Superior temporal gyrus (tissue), 1 donor: ENCODE data around the gene GPR75.

Experiments used
- DNase-seq: peaks from one replicate; pipeline ENCODE4 v3.0.0-alpha.2; 2016; ENCODE audit errors: extremely low spot score

Gene GPR75

DNA sequence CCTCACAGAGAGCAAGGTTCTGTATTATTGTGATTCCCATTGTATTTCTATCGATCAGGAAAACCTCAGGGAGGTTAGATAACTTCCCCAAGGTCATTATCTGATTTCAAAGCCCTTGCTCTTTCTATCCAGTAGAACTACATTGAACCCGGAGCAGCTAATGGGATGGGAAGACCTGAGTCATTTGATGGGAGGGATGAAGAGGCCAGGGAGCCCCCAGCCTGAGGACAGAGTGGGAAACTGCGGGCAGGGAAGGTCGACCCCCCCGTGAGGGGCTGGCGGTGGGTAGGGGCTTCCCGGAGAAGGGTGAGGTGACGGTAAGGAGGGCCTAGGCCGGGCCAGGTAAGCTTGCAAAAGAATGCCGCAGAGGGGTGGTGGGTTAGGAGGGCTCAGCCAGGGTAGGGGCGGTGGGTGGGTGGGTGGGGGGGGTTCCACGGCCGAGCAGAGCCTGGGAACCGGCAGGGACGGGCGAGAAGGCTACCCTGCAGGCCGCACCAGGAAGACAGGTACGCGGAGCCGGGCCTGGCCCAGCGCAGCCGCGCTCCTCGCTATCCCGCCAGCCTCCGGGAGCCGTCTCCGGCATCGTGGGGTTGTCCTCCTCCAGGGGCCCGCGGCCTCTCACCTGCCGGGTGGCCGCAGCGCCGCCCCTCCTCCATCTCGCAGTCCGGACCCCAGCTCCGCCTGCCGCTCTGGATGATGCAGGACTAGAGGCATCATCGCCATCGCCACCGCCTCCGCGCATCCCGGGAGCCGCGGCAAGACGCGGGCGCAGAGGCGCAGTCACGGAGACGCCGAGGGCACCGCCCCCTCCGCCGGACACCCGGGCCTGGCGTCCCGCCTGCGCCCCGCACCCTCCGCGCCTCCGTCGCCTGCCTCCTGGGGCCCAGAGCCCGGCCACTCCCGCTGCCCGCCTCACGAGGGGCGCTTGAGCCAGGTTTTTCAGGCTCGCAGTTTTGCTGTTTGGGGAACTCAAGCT is at the start of gene GPR75:
GPR75 (minus strand) TSS at position 762 of the 976 bp plus-strand sequence. CDS start 5,211 bp downstream, outside the sequence.
- DNase-seq: peak; percentile 64

DNA sequence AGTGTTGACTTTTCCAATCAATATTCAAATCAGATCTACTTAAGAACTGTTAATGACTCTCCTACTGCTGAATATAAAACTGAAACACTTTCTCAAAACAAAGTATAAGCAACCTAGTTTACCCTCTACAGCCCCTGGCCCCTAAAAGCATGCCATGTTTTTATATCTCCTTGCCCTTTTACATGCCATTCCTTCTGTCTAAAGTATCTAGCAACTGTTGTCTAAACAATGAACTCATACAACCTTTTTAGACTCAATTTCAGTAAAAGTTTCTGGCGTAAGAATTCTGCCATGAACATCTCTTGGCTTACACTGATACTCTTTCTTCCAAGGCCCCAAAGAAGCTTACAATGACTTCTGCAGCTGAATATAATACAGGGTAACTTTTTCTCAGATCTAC is 47.8 kb upstream of the GPR75 start:
- no peak for DNase-seq

DNA sequence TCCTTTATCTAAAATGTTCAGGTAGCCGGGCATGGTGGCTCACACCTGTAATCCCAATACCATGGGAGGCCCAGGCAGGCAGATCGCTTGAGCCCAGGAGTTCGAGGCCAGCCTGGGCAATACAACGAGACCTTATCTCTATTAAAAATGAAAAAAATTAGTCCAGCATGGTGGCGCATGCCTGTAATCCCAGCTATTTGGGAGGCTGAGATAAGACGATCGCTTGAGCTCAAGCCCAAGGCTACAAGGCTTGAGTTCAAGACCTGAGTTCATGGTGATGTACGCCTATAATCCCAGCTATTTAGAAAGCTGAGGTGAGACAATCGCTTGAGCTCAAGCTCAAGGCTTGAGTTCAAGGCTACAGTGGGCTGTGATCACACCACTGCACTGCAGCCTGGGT is 45.6 kb upstream of the GPR75 start:
- DNase-seq: no peak

DNA sequence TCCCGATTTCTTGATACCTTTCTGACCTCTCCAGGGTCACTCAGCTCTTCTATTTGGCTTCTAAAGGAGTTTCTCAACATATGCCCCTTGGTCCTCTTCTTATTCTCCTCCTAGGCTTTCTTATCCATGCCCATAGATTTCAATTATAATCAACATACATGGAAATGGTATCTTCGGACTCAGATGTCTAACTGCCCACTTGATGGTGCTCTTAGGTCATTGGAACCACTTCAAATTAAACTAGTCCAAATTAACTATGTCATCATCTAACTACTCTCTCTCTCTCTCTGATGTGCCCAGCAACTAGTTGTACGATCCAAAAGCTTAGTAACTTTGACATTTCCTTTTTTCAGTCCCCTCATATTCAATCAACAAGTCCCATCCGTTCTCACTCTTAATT is 43.2 kb upstream of the GPR75 start:
- peak; percentile 38 for DNase-seq

DNA sequence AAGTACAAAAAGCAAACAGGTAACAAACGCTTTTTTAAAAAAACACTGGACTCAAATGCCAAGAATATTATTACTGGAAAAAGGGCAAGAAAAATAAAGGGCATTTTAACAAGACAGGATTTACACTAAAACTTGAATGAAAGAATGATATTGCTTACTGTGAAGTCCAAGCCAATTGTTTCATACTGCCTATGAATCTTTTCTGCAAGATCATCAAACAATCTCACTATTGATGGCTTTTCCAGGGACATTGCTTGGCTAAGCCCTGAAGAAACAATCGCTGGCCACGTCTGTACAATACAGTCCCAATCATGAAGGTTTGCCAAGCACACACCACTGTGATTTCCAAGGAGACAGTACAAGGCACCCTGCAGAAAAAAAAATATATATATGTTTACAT is 41.4 kb upstream of the GPR75 start:
- DNase-seq: no peak

GRCh38 chr2:53896864-53897263 is 37.1 kb upstream of the GPR75 start:
- DNase-seq: peak; percentile 57

DNA sequence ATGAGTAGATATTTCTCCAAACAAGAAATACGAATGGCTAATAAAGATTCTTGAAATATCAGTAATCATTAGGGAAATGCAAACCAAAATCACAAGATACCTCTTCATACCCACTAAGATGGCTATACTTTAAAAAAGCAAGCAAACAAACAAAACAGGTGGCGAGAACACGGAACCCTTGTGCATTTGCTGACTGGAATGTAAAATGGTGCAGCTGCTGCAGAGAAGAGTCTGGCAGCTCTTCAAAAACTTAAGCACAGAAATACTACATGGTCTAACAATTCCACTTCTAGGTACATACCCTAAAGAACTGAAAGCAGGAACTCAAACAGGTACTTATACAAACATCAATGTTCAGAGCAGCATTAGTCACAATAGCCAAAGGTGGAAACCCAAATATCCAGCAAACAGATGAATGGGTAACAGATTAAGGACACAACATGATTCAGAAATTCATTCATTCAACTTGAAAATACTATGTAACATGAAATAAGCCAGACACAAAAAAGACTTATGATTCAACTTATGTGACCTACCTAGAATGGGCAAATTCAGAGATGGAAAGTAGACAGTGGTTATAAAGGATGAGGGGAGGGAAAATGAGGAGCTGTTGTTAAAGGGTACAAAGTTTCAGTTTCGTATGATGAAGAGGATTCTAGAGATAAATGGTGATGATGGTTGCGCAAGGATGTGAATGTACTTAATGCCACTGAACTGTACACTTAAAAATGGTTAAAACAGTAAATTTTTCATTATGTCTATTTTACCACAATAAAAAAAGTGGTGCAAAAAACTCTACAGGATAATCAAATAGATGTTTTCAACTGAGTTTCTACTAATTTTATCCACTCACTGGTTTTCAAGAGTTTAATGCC is 26.9 kb upstream of the GPR75 start:
- DNase-seq: no peak

DNA sequence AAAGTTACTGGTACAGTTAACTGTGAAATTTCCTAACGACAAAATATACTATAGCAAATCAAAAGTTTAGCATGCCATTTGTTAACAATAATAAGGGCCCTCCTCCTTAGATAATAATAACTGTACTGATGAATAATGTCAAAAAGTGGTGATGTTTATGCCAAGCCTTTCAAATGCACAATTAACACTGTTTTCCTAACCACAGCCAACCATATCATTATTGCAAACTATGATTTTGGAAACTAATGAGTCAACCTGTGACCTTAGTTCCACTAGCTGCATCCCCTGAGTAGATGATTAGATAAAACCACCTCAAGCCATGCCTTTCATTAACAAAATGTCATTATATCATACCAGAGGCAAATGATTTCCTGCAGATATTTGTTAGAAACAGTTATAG is 25.1 kb upstream of the GPR75 start:
- no peak for DNase-seq

- no peak for DNase-seq
These were observed 22.2 kb upstream of the GPR75 start for GRCh38 chr2:53881986-53882385.

GRCh38 chr2:53881360-53881759 is 21.6 kb upstream of the GPR75 start:
- DNase-seq: no peak

- no peak for DNase-seq
These were observed 21.0 kb upstream of the GPR75 start for GRCh38 chr2:53880756-53881155.

- no peak for DNase-seq
These were observed 17.8 kb upstream of the GPR75 start for GRCh38 chr2:53877556-53877955.

DNA sequence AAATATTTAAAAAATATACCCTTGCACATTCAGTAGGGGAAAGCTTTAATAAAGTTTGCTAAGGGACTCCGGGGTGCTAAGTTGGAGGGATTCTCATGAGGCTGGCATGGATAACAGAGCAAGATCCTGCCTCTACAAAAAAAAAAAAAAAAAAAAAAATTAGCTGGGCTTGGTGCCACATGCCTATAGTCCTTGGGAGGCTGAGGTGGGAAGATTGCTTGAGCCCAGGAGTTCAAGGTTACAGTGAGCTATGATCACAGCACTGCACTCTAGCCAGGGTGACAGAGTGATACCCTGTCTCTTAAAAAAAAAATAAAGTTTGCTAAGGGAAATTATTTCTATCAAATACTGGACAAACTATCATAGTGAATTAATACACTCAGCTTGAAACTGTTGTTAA is 17.3 kb upstream of the GPR75 start:
- no peak for DNase-seq

- DNase-seq: no peak
These were observed 14.7 kb upstream of the GPR75 start for GRCh38 chr2:53874401-53874950.

DNA sequence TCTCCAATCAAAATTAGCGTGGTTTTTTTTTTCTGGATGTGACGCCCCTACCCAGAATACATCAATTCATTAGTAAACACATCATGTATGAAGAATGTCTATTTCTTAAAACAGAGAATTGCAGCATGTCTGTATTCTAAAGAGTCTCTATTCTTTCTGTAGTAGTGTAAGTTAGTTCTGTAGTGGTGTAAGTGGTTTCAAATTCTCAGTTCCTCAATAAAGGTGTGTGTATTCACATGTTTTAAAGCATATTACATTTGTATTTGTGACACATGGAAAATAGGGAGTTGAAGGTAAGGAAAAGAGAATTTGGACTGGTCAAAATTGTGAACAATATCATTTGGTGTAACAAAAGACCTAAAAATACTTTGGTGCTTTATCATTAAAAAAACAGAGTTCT is 8.0 kb upstream of the GPR75 start:
- no peak for DNase-seq

- DNase-seq: no peak
These were observed 7.4 kb upstream of the GPR75 start for GRCh38 chr2:53867169-53867568.

GRCh38 chr2:53865962-53866361 is 6.2 kb upstream of the GPR75 start:
- DNase-seq: no peak

- no peak for DNase-seq
These were observed 5.5 kb upstream of the GPR75 start for GRCh38 chr2:53865264-53865663.

GRCh38 chr2:53863538-53864227 is 3.9 kb upstream of the GPR75 start:
- no peak for DNase-seq

GRCh38 chr2:53861824-53862223 is 2.1 kb upstream of the GPR75 start:
- DNase-seq: no peak

GRCh38 chr2:53856272-53856671 is 3.5 kb downstream of the GPR75 start:
- DNase-seq: no peak

DNA sequence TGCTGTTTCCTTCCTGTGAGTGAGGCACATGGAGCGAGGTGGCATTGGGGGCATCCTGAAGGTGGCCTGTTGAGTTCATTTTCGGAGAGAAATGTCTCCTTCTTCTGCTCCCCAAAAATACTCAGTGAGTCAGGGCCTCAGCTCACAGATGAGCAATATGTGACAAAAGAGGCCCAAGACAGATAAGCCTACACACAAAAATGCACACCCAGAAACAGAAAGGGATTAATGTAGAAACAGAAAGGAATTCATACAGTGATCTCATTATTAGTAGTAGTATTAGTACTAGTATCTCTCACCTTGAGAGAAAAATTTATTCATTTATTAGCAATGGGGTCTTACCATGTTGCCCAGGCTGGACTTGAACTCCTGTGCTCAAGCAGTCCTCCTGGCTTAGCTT is 5.1 kb downstream of the GPR75 start:
- DNase-seq: no peak
